ENCODE data around the gene TMEM184B. TPM values are rescaled to one million over a fixed set of nuclear protein-coding genes. Genes with fewer than 3 reads are reported as not detected.

TMEM184B gene
- total RNA-seq, 1 donor from 2014 or later: 121 TPM

DNA sequence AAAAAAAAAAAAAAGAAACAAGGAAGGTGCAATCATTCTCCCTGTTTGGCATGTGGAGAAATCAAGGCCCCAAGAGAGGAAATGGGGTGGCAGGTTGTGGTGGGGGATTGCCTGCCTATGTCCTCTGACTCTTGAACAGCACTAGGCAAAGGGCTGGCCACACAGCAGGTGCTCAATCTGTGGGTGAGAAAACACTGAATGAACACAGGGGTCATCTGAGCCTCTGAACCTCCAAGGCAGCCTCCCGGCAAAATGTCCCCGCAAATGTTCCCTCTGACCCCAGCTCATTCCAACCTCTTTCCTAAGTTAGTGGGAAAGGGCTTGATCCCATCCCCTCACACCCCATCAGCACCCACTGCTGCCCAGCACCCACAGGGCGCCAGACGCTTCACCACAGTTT, 95.8 kb downstream of the TMEM184B start:
- Mint-ChIP-seq H3K36me3 (ENCODE audit: low read depth) (no peaks in the 10 kb centered on the region), H3K4me3 (ENCODE audit: unreplicated experiment) (no peak overlapping the region), H3K27me3 (ENCODE audit: low read depth) (no peaks in the 10 kb centered on the region), H3K4me1 (ENCODE audit: low read depth) (peaks cover 60% of the 10 kb centered on the region), H3K9me3 (ENCODE audit: low read depth) (no peaks in the 10 kb centered on the region), H3K27ac (ENCODE audit: unreplicated experiment) (no peak overlapping the region)
- TF ChIP-seq, protein P1, sequence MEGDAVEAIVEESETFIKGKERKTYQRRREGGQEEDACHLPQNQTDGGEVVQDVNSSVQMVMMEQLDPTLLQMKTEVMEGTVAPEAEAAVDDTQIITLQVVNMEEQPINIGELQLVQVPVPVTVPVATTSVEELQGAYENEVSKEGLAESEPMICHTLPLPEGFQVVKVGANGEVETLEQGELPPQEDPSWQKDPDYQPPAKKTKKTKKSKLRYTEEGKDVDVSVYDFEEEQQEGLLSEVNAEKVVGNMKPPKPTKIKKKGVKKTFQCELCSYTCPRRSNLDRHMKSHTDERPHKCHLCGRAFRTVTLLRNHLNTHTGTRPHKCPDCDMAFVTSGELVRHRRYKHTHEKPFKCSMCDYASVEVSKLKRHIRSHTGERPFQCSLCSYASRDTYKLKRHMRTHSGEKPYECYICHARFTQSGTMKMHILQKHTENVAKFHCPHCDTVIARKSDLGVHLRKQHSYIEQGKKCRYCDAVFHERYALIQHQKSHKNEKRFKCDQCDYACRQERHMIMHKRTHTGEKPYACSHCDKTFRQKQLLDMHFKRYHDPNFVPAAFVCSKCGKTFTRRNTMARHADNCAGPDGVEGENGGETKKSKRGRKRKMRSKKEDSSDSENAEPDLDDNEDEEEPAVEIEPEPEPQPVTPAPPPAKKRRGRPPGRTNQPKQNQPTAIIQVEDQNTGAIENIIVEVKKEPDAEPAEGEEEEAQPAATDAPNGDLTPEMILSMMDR (IDR thresholded peaks at IDR 0.05): no peak
- no peak for DNase-seq (ENCODE audit: low spot score)

DNA sequence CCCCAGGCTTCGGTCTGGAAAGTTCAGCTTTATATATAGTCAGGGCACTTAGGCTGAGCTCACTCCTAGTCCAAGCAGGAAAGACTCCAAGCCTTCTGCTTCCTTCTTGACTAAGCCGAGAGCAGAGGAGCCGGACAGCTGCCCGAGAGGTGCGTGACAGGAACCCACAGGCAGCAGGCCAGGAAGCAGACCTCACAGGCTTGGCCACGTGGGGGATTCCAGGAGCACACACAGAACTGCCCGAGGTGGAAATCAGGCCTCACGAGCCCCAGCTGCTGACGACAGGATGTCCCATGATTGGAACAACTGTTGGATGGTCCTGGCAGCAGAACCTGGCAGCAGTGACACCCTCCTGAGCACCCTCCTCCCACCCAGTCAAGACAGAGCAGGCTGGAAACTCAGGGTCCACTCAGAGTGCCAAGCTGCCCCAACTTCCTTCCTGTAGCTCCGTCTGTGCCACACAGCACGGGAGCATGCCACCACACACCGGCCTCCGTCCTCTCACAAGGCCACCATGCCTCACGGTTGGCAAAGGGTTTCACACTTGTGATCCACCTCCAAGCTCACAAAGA, 96.6 kb downstream of the TMEM184B start:
- TF ChIP-seq, protein P1 (IDR thresholded peaks at IDR 0.05): no peak
- Mint-ChIP-seq H3K27ac (ENCODE audit: unreplicated experiment) (peak overlapping the region; percentile 77), H3K4me1 (ENCODE audit: low read depth) (peaks cover 57% of the 10 kb centered on the region)

GRCh38 chr22:38175206-38176118, 97.3 kb downstream of the TMEM184B start:
- Mint-ChIP-seq H3K27me3 (ENCODE audit: low read depth) (no peaks in the 10 kb centered on the region), H3K4me3 (ENCODE audit: unreplicated experiment) (no peak overlapping the region), H3K36me3 (ENCODE audit: low read depth) (no peaks in the 10 kb centered on the region), H3K27ac (ENCODE audit: unreplicated experiment) (peak overlapping the region; percentile 77), H3K4me1 (ENCODE audit: low read depth) (peaks cover 49% of the 10 kb centered on the region), H3K9me3 (ENCODE audit: low read depth) (no peaks in the 10 kb centered on the region)
- TF ChIP-seq, protein P1 (IDR thresholded peaks at IDR 0.05): no peak
- no peak for DNase-seq (ENCODE audit: low spot score)

More for the DNA sequence above, 96.6 kb downstream of the TMEM184B start:
- Mint-ChIP-seq H3K4me3 (ENCODE audit: unreplicated experiment) (no peak overlapping the region), H3K27me3 (ENCODE audit: low read depth) (no peaks in the 10 kb centered on the region), H3K36me3 (ENCODE audit: low read depth) (no peaks in the 10 kb centered on the region), H3K9me3 (ENCODE audit: low read depth) (no peaks in the 10 kb centered on the region)
- no peak for DNase-seq (ENCODE audit: low spot score)

DNA sequence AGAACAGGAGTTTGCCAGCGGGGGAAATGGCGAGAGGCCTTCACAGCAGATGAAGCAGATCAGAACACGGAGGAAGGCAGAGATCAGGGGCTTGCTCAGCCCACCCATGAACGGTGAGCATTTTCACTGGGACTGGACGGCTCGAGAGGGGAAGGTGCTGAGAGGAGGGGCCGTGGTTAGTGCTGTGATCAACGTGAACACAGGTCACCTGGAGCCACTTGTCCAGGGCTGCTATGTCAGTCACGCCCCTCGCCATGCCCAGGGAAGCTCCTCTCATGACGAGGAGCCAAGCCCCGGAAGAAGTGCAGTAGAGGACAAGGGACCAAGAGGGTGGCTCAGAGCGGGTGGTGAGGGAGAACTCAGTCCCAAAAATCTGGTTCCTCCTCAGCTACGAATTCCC, 98.2 kb downstream of the TMEM184B start:
- H3K36me3 Mint-ChIP-seq (ENCODE audit: low read depth): no peaks in the 10 kb centered on the region
- no peaks in the 10 kb centered on the region for H3K27me3 Mint-ChIP-seq (ENCODE audit: low read depth)
- no peaks in the 10 kb centered on the region for H3K9me3 Mint-ChIP-seq (ENCODE audit: low read depth)
- no peak for DNase-seq (ENCODE audit: low spot score)
- H3K4me3 Mint-ChIP-seq (ENCODE audit: unreplicated experiment): no peak overlapping the region
- H3K27ac Mint-ChIP-seq (ENCODE audit: unreplicated experiment): no peak overlapping the region
- H3K4me1 Mint-ChIP-seq (ENCODE audit: low read depth): peaks cover 41% of the 10 kb centered on the region
- TF ChIP-seq, protein P1 (IDR thresholded peaks at IDR 0.05): no peak

DNA sequence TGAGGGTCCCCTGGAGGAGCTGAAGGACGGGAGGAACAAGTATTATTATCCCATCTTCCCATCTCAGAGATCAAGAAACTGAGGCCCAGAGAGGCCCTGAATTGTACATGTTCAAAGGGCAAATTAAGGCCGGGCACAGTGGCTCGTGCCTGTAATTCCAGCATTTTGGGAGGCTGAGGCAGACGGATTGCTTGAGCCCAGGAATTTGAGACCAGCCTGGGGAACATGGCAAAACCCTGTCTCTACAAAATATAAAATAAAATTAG, 99.2 kb downstream of the TMEM184B start:
- H3K4me3 Mint-ChIP-seq (ENCODE audit: unreplicated experiment): no peak overlapping the region
- TF ChIP-seq, protein P1 (IDR thresholded peaks at IDR 0.05): no peak
- H3K27ac Mint-ChIP-seq (ENCODE audit: unreplicated experiment): no peak overlapping the region
- H3K36me3 Mint-ChIP-seq (ENCODE audit: low read depth): no peaks in the 10 kb centered on the region
- H3K9me3 Mint-ChIP-seq (ENCODE audit: low read depth): no peaks in the 10 kb centered on the region
- peaks cover 33% of the 10 kb centered on the region for H3K4me1 Mint-ChIP-seq (ENCODE audit: low read depth)
- no peak for DNase-seq (ENCODE audit: low spot score)
- no peaks in the 10 kb centered on the region for H3K27me3 Mint-ChIP-seq (ENCODE audit: low read depth)

Measured in chondrocyte (in vitro differentiated cells).